Measurements from ENCODE around the gene NDUFAF8.

DNA sequence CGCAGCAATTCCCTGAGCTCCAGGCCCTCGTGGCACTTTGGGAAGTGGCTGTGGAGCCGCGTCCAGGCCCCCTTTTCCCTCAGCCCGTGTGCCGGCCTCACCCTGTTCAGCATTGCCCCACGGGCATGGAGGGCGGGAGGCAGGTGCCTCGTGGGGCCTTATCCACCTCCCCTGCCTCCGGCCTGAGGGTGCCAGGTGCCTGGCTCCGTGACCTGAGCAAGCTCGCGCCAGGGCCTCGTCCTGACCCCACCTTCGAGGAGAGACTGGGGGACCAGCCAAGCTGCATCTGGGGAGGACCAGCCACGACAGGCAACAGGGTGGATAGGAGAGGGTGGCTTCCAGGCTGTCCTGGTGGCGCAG is 46.1 kb upstream of the NDUFAF8 start:
- TF ChIP-seq, protein P1, sequence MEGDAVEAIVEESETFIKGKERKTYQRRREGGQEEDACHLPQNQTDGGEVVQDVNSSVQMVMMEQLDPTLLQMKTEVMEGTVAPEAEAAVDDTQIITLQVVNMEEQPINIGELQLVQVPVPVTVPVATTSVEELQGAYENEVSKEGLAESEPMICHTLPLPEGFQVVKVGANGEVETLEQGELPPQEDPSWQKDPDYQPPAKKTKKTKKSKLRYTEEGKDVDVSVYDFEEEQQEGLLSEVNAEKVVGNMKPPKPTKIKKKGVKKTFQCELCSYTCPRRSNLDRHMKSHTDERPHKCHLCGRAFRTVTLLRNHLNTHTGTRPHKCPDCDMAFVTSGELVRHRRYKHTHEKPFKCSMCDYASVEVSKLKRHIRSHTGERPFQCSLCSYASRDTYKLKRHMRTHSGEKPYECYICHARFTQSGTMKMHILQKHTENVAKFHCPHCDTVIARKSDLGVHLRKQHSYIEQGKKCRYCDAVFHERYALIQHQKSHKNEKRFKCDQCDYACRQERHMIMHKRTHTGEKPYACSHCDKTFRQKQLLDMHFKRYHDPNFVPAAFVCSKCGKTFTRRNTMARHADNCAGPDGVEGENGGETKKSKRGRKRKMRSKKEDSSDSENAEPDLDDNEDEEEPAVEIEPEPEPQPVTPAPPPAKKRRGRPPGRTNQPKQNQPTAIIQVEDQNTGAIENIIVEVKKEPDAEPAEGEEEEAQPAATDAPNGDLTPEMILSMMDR (IDR thresholded peaks at IDR 0.05), result no peak
- TF ChIP-seq POLR2A (IDR thresholded peaks at IDR 0.05) (no peak), POLR2AphosphoS5 (IDR thresholded peaks at IDR 0.05) (no peak), EP300 (IDR thresholded peaks at IDR 0.05) (no peak)
